ENCODE data around the gene ZIC1.
A peak's percentile ranks its signal among the peaks of the same experiment; 100 is the strongest.

ZIC1 gene

GRCh38 chr3:147409143-147410115 lies at the start of gene ZIC1:
ZIC1 (plus strand) TSS chr3:147409365; CDS start chr3:147410113, 748 bp downstream.
- DNase-seq = peak; percentile 93

GRCh38 chr3:147360051-147360439 lies 49.1 kb upstream of the ZIC1 start:
- no peak for DNase-seq

- DNase-seq = peak; percentile 87
Measured at GRCh38 chr3:147360646-147361453, 48.3 kb upstream of the ZIC1 start.

- peak; percentile 67 for DNase-seq
Measured at GRCh38 chr3:147361454-147362420, 47.4 kb upstream of the ZIC1 start.

GRCh38 chr3:147364771-147365170 lies 44.4 kb upstream of the ZIC1 start:
- no peak for DNase-seq

GRCh38 chr3:147365196-147366115 lies 43.7 kb upstream of the ZIC1 start:
- DNase-seq = no peak

GRCh38 chr3:147367676-147368075 lies 41.5 kb upstream of the ZIC1 start:
- no peak for DNase-seq

- DNase-seq = no peak
Measured at GRCh38 chr3:147368151-147368550, 41.0 kb upstream of the ZIC1 start.

GRCh38 chr3:147368561-147369221 lies 40.5 kb upstream of the ZIC1 start:
- DNase-seq = peak; percentile 72

- no peak for DNase-seq
Measured at GRCh38 chr3:147369231-147369630, 39.9 kb upstream of the ZIC1 start.

- DNase-seq = peak; percentile 77
Measured at GRCh38 chr3:147369661-147370123, 39.5 kb upstream of the ZIC1 start.

- DNase-seq = peak; percentile 74
Measured at GRCh38 chr3:147370349-147370748, 38.8 kb upstream of the ZIC1 start.

- peak; percentile 35 for DNase-seq
Measured at GRCh38 chr3:147371140-147371539, 38.0 kb upstream of the ZIC1 start.

- DNase-seq = peak; percentile 25
Measured at GRCh38 chr3:147371771-147372340, 37.3 kb upstream of the ZIC1 start.

- no peak for DNase-seq
Measured at GRCh38 chr3:147372525-147373027, 36.6 kb upstream of the ZIC1 start.

- peak; percentile 37 for DNase-seq
Measured at GRCh38 chr3:147373301-147373700, 35.9 kb upstream of the ZIC1 start.

- DNase-seq = peak; percentile 61
Measured at GRCh38 chr3:147377412-147378367, 31.5 kb upstream of the ZIC1 start.

- no peak for DNase-seq
Measured at GRCh38 chr3:147379651-147380050, 29.5 kb upstream of the ZIC1 start.

All from eye (tissue), 1 donor.